DMS53 treated with DMSO at 0.1 percent for 48 hours (cell line): Measurements from ENCODE around the gene FAM13B.
A peak's percentile ranks its signal among the peaks of the same experiment; 100 is the strongest.

ENCODE experiments used
- DNase-seq: peaks from one replicate; lab custom pipeline; 2025; ENCODE audit not compliant: unreplicated experiment; lab: John Stamatoyannopoulos, UW

FAM13B gene

DNA sequence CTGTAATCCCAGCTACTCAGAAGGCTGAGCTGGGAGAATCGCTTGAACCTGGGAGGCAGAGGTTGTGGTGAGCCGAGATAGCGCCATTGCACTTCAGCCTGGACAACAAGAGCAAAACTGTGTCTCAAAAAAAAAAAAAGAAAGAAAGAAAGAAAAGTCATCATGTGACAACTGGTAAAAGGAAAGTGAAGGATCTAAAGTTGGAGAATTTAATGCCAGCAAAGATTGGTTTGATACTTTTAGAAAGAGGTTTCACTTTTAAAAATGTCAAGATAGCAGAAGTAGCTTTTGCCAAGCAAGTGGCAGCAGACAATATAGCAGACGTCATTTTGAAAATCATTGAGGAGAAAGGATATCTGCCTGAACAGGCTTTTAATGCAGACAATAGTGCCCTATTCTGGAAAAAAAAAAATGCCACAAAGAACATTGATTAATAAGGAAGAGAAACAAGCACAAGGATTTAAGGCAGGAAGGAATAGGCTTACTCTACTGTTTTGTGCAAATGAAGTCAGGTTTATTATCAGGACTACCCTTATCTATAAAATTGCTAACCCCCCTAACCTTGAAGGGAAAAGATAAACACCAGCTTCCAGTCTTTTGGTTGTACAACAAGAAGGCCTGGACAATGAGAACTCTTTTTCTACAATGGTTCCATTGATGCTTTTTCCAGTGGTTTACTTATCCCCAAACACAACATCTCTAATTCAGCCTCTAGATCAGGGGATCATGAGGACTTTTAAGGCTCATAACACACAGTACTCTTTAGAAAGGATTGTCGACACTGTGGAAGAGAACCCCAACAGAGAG is 131.7 kb downstream of the FAM13B start:
- no peak for DNase-seq

- no peak for DNase-seq
Measured at GRCh38 chr5:137899493-137899892, 133.4 kb downstream of the FAM13B start.

DNA sequence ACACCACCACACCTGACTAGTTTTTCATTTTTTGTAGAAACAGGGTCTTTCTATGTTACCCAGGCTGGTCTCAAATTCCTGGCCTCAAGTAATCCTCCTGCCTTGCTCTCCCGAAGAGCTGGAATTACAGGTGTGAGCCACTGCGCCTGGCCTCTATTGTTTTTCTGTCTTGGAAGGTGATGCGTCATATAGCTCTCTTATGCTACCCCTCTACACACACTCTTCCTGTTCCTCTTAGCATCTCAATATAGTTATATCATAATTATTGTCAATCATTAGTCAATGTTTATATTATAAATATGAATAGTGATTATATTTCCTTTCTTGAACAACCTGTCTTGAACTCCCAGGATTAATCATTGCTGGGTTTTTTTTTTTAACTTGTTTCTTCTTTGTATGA is 136.3 kb downstream of the FAM13B start:
- DNase-seq: no peak

DNA sequence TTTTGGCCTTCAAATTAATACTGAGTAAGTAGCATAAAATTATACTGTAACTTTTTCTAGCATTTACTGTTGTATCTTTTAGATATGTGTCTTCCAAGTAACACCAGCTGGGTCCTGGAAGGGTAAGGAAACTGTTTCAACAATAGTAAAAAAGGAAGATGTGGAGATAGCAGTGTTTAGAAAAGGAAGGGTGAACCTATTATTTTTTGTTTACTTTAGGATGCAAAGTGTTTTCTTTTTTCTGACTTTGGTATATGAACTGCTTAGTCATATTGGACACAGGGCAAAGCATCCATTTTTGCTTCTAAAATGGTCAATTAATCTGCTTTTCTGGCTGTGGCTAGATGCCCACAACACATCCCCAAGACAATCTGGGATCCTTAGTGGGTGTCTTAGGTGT is 138.3 kb downstream of the FAM13B start:
- no peak for DNase-seq

DNA sequence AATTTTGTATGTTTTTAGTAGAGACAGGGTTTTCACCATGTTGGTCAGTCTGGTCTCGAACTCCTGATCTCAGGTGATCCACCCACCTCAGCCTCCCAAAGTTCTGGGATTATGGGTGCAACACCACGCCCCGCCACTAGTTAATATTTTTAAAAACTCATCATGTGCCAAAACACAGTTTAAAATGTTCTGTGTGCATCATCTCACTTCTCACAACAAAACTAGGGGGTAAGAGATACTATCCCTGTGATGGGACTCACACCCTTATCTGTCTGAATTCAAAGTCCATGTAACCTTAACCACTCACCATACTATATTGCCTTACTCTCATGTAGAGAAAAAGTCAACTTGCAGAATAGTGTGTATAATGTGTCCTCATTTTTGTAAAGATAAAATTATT is 141.0 kb downstream of the FAM13B start:
- DNase-seq: no peak

DNA sequence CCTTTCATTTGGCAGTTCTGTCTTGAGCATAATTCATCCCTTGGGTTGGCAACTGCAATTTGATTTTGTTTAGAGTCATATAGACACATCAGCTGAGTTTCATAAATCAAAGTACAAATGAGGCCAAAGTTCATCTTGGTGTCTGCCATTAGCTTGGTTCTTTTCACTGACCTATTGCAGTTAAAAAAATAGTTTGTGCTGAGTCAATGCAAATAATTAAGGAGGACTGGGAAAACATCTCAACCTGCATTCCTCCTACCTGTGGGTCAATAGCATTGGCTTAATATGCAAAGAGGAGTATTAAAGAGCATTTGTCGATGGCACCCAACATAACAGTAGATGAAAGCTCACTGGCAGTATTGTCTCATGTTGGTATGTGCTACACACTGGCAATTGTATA is 142.0 kb downstream of the FAM13B start:
- DNase-seq: no peak

GRCh38 chr5:137888863-137889759 is 143.8 kb downstream of the FAM13B start, which contains the start of gene PKD2L2:
Gene PKD2L2, plus strand, starts transcription at chr5:137889457. Its CDS starts 35 bp downstream, at chr5:137889492.
- peak; percentile 45 for DNase-seq

DNA sequence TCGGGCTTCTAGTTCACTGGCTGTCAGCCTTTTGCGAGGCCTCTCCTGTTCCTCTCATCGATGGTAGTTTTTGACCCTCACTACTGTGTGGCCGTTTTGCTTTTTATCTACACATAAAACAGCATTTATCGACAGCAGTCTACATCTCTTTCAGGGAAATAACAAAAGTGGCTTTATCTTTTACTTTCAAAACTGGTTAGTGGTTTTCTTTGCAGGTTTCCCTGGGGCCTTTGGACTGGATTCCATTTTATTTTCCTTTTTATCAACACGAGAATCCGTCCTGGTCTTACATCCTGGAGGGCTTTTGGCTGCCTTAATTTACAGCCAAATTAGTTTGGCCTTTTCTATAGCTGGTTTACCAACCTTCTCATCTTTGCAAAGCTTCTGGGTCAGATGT is 144.4 kb downstream of the FAM13B start:
- no peak for DNase-seq
